SH-SY5Y (cell line): Measurements from ENCODE around the gene SLC25A48.

Experiments used
- GATA2 ChIP-seq: IDR thresholded peaks from 2 replicates; pipeline ENCODE4 v1.6.1; 2011; ENCODE audit warnings: mild to moderate bottlenecking, low read depth, low read length
- GATA3 ChIP-seq: IDR thresholded peaks from 2 replicates; pipeline ENCODE4 v1.6.1; 2011; ENCODE audit warnings: low read depth, mild to moderate bottlenecking, low read length, moderate library complexity

DNA sequence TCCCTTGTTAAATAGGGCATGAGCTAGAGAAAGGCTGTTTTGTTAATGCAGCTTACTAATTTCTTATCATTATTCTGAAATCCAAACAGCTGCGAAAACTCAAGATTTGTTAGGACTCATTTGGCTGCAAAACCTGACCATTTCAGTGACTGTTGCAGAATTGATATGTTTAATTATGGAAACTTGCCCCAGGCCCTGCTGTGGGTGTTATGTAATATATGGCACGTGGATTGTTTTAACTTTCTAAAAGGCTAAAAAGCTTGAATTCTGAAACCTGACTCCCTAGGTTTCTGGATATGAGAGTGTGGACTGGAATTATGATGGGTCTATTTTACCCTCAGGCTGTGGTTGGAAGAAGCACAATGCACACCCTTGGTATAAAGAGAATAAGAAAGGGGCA, 56.8 kb downstream of the SLC25A48 start:
- TF ChIP-seq GATA3 (no peak), GATA2 (no peak)
